GM06990 (cell line): ENCODE results near the gene SOWAHD.
A peak's percentile ranks its signal among the peaks of the same experiment; 100 is the strongest.
"Not testable (repeated sequence)": the region's sequence is repeated elsewhere in the genome, so short reads cannot be mapped to it uniquely, and the experiment has no call there.

ENCODE experiments used
- DNase-seq: peaks from one replicate; pipeline ENCODE4 v3.0.0-alpha.2; 2011; ENCODE audit not compliant: insufficient read length; ENCODE audit errors: extremely low read depth
- H3K27me3 ChIP-seq: replicated peaks from 2 replicates; pipeline ENCODE4 v1.6.0; 2011; ENCODE audit warnings: low read length; ENCODE audit not compliant: control insufficient read depth, insufficient read depth
- H3K36me3 ChIP-seq: 2 replicates; pipeline ENCODE4 v1.5.1; 2011; ENCODE audit warnings: low read length; ENCODE audit not compliant: control insufficient read depth, insufficient read depth
- H3K4me3 ChIP-seq: replicated peaks from 2 replicates; pipeline ENCODE4 v1.5.1; 2011; ENCODE audit warnings: low read depth, mild to moderate bottlenecking, control low read depth, low read length
- TF ChIP-seq, protein P1 (sequence below): IDR thresholded peaks from 2 replicates; pipeline ENCODE4 v1.5.1; 2011; ENCODE audit warnings: low read length, control low read depth, mild to moderate bottlenecking, inconsistent platforms; ENCODE audit not compliant: insufficient read depth, poor library complexity, severe bottlenecking

Gene SOWAHD

DNA sequence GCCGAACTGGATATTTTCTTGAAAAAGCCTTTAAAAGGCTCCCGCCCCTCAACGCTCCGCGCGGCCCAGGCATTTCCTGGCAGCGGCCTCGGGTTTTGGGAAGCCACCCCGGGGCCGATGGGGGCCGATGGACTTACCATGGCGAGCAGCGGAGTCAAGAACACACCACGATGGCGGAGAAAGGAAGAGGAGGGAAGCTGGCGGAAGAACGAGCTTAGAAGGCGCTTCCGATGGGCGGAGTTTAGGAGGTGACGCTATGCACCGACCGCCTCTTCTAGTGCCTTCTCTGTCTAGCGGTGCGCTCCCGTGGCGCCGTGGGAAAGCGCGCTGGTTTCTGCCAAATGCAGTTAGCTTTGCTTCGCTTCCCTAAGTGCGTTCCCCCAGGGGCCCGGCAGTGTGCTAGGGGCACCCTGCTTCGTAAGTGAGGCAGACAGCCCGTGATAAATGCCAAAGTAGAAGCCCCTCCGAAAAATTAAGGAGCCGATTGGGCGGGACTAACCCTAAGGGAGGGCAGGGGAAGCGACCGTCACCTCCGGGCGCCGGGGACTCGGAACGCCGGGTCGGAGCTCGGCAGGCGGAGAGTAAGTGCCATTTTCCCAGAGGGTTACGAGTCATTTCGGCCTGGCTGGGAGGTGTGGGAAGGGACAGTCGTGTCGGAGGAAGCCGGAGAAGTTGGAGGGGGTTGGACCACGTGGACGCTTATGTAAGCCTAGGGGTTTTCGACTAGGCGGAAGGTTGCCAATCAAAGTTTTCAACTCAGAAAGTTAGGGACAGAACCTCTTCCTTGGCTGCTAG lies 33.2 kb downstream of the SOWAHD start, which contains the start of gene RPL39:
Gene RPL39 (minus strand): TSS at position 194 of the 795 bp plus-strand sequence. CDS start 54 bp downstream, at position 140.
- Histone ChIP-seq H3K27me3 (no peaks in the 10 kb centered on the region), H3K36me3 (no peaks in the 10 kb centered on the region; the same call in 1 of the 2 replicates), H3K4me3 (peak within 1 kb of the TSS; percentile 79)
- peak; percentile 86 for DNase-seq
- TF ChIP-seq, protein P1, sequence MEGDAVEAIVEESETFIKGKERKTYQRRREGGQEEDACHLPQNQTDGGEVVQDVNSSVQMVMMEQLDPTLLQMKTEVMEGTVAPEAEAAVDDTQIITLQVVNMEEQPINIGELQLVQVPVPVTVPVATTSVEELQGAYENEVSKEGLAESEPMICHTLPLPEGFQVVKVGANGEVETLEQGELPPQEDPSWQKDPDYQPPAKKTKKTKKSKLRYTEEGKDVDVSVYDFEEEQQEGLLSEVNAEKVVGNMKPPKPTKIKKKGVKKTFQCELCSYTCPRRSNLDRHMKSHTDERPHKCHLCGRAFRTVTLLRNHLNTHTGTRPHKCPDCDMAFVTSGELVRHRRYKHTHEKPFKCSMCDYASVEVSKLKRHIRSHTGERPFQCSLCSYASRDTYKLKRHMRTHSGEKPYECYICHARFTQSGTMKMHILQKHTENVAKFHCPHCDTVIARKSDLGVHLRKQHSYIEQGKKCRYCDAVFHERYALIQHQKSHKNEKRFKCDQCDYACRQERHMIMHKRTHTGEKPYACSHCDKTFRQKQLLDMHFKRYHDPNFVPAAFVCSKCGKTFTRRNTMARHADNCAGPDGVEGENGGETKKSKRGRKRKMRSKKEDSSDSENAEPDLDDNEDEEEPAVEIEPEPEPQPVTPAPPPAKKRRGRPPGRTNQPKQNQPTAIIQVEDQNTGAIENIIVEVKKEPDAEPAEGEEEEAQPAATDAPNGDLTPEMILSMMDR = no peak

DNA sequence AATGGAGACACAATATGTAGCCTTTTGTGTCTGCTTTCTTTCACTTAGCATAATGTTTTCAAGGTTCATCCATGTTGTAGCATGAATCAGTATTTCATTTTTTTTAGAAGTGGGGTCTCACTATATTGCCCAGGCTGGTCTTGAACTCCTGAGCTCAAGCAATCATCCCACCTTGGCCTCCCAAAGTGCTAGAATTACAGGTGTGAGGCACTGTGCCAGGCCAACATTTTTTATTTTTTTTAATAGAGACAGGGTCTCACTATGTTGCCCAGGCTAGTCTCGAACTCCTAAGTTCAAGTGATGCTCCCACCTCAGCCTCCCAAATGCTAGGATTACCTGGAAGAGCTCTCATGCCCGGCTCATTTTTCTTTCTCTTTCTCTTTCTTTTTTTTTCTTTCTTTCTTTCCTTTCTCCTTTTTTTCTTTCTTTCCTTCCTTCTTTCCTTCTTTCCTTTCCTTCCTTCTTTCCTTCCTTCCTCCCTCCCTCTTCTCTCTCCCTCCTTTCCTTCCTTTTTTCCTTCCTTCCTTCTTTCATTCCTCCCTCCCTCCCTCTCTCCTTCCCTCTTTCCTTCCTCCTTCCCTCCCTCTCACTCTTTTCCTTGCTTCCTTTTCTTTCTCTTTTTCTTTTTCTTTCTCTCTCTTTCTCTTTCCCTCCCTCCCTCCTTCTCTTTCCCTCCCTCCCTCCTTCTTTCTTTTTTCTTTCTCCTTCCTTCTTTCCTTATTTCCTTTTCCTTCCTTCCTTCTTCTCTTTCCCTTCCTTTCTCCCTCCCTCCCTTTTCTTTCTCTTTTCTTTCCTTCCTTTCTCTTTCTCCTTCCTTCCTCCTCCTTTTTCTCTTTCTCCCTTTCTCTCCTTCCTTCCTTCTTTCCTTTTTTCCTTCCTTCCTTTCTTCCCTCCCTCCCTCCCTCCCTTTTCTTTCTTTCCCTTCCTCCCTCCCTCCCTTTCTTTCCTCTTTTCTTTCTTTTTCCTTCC lies 43.1 kb downstream of the SOWAHD start:
- DNase-seq = no peak
- TF ChIP-seq, protein P1 = no peak
- Histone ChIP-seq H3K36me3 (no peaks in the 10 kb centered on the region), H3K27me3 (no peaks in the 10 kb centered on the region), H3K4me3 (no peak overlapping the region)

DNA sequence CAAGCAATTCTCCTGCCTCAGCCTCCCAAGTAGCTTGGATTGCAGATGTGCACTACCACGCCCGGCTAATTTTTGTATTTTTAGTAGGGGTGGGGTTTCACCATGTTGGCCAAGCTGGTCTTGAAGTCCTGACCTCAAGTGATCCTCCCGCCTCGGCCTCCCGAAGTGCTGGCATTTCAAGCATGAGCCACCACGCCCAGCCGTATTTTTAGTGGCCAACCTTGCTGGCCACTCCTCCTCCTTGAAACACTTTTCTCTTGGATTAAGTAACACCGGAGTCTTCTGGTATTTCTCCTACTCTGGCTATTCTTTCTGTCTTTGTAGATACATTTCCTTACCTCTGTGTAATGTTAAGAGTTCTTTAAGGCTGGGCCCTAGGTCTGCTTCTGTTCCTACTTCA lies 44.2 kb downstream of the SOWAHD start:
- Histone ChIP-seq H3K4me3 (no peak overlapping the region), H3K36me3 (no peaks in the 10 kb centered on the region), H3K27me3 (no peaks in the 10 kb centered on the region)
- DNase-seq = no peak
- TF ChIP-seq, protein P1 = no peak

DNA sequence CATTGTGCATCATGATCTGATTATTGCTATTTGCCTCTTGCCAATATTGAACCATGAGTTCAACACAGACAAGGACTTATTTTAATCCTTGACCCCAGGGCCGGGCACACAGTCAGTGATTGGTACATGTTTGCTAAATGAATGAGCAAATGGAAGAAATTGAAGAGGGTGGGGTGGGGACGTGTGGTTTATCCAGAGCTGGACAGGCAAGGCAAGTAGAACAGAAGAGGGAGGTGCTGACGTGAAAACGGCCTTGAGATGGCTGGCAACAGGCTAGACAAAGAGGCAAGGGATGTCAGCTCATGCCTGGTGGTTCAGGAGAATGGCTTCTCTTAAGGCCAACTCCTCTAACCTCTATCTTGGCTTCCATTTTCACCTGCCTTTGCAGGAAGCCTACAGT lies 50.1 kb downstream of the SOWAHD start:
- DNase-seq, H3K4me3 ChIP-seq, H3K36me3 ChIP-seq, H3K27me3 ChIP-seq: not testable (repeated sequence)

DNA sequence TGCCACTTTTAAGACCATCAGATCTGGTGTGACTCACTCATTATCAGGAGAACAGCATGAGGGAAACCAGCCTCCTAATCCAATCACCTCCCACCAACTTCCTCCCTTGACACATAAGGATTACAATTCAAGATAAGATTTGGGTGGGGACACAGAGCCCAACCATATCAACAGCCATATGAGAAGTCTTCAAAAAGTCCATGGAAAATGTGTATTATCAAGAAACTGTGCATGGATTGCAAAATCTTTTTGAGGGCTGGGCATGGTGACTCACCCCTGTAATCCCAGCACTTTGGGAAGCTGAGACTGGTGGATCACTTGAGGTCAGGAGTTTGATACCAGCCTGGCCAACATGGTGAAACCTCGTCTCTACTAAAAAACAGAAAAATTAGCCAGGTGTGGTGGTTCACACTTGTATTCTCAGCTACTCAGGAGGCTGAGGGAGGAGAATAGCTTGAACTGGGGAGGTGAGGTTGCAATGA lies 50.8 kb downstream of the SOWAHD start:
- Histone ChIP-seq H3K27me3 (no peaks in the 10 kb centered on the region), H3K36me3 (no peaks in the 10 kb centered on the region), H3K4me3 (no peak overlapping the region)
- TF ChIP-seq, protein P1 = no peak
- no peak for DNase-seq
